Measurements from ENCODE around the gene WDFY2.

Gene WDFY2

GRCh38 chr13:51556740-51557139 is 27.5 kb upstream of the WDFY2 start:
- TF ChIP-seq SUZ12 (IDR thresholded peaks at IDR 0.05; ENCODE audit: extremely low read depth, insufficient read depth, insufficient read length) (no peak), ZNF274 (IDR thresholded peaks at IDR 0.05; ENCODE audit: low read depth, low read length) (no peak), YY1 (IDR thresholded peaks at IDR 0.05; ENCODE audit: insufficient read depth, insufficient read length) (no peak)
- no peaks in the 10 kb centered on the region for H3K36me3 ChIP-seq (ENCODE audit: insufficient read depth, insufficient read length, low read length)
- no peaks in the 10 kb centered on the region for H3K27me3 ChIP-seq (ENCODE audit: insufficient read depth, insufficient read length)
- no peaks in the 10 kb centered on the region for H3K4me1 ChIP-seq (ENCODE audit: insufficient read depth, insufficient read length)
- H3K9ac ChIP-seq (ENCODE audit: insufficient read length, low read depth) = no peak overlapping the region
- DNase-seq (ENCODE audit: low read depth, low spot score) = no peak
- H3K9me3 ChIP-seq (ENCODE audit: insufficient read depth, low read length) = no peaks in the 10 kb centered on the region
- no peak overlapping the region for H3K4me3 ChIP-seq (ENCODE audit: insufficient read length, low read depth)

- no peaks in the 10 kb centered on the region for H3K9me3 ChIP-seq (ENCODE audit: insufficient read depth, low read length)
- H3K4me1 ChIP-seq (ENCODE audit: insufficient read depth, insufficient read length) = no peaks in the 10 kb centered on the region
- DNase-seq (ENCODE audit: low read depth, low spot score) = no peak
- no peak overlapping the region for H3K4me3 ChIP-seq (ENCODE audit: insufficient read length, low read depth)
- TF ChIP-seq ZNF274 (IDR thresholded peaks at IDR 0.05; ENCODE audit: low read depth, low read length) (no peak), SUZ12 (IDR thresholded peaks at IDR 0.05; ENCODE audit: extremely low read depth, insufficient read depth, insufficient read length) (no peak), YY1 (IDR thresholded peaks at IDR 0.05; ENCODE audit: insufficient read depth, insufficient read length) (no peak)
- no peak overlapping the region for H3K9ac ChIP-seq (ENCODE audit: insufficient read length, low read depth)
- no peaks in the 10 kb centered on the region for H3K27me3 ChIP-seq (ENCODE audit: insufficient read depth, insufficient read length)
- H3K36me3 ChIP-seq (ENCODE audit: insufficient read depth, insufficient read length, low read length) = no peaks in the 10 kb centered on the region
These were observed 26.8 kb upstream of the WDFY2 start for GRCh38 chr13:51557438-51557837.

DNA sequence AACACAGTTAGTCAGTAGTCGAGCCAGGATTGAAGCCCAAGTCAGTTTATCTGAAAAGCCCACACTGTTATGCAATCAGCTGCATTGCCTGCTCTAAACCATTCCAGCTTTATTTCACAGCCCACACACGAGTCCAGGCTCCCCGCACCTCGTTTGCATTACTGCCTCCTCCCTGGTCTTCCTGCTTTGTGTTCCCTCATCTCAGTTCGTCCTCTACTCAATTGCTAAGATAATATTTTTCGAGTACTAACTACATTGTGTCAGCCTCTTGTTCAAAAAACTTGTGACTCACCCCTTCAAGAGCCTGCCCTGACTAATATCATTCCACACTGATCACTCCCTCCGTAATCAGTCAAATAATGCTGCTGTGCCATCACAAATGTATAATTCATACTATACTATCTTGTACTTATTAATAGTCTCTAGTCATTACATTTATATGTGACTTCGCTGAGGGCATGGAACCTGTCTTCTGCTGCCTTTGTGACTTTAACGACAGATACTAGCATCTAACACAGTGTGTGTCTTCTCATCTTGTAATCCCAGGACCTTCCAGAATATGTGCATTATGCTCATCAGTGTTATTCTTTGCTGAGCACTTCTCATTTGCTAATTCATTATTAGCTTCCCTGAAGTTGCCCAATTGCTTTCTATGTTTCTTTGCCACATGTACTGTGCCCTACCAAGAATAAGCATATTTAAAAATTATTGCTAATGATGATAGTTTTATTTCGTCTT is 26.2 kb upstream of the WDFY2 start:
- TF ChIP-seq SUZ12 (IDR thresholded peaks at IDR 0.05; ENCODE audit: extremely low read depth, insufficient read depth, insufficient read length) = no peak
- no peak for TF ChIP-seq ZNF274 (IDR thresholded peaks at IDR 0.05; ENCODE audit: low read depth, low read length)
- no peak for TF ChIP-seq YY1 (IDR thresholded peaks at IDR 0.05; ENCODE audit: insufficient read depth, insufficient read length)
- Histone ChIP-seq H3K4me3 (ENCODE audit: insufficient read length, low read depth) (no peak overlapping the region), H3K9me3 (ENCODE audit: insufficient read depth, low read length) (no peaks in the 10 kb centered on the region), H3K36me3 (ENCODE audit: insufficient read depth, insufficient read length, low read length) (no peaks in the 10 kb centered on the region), H3K9ac (ENCODE audit: insufficient read length, low read depth) (no peak overlapping the region), H3K27me3 (ENCODE audit: insufficient read depth, insufficient read length) (no peaks in the 10 kb centered on the region), H3K4me1 (ENCODE audit: insufficient read depth, insufficient read length) (no peaks in the 10 kb centered on the region)
- no peak for DNase-seq (ENCODE audit: low read depth, low spot score)

GRCh38 chr13:51559946-51560735 is 24.1 kb upstream of the WDFY2 start:
- DNase-seq (ENCODE audit: low read depth, low spot score) = no peak
- TF ChIP-seq ZNF274 (IDR thresholded peaks at IDR 0.05; ENCODE audit: low read depth, low read length) (no peak), YY1 (IDR thresholded peaks at IDR 0.05; ENCODE audit: insufficient read depth, insufficient read length) (no peak), SUZ12 (IDR thresholded peaks at IDR 0.05; ENCODE audit: extremely low read depth, insufficient read depth, insufficient read length) (no peak)
- H3K36me3 ChIP-seq (ENCODE audit: insufficient read depth, insufficient read length, low read length) = no peaks in the 10 kb centered on the region

GRCh38 chr13:51562011-51562671 is 22.1 kb upstream of the WDFY2 start:
- no peaks in the 10 kb centered on the region for H3K27me3 ChIP-seq (ENCODE audit: insufficient read depth, insufficient read length)

More at GRCh38 chr13:51559946-51560735, 24.1 kb upstream of the WDFY2 start:
- no peaks in the 10 kb centered on the region for H3K27me3 ChIP-seq (ENCODE audit: insufficient read depth, insufficient read length)
- no peaks in the 10 kb centered on the region for H3K9me3 ChIP-seq (ENCODE audit: insufficient read depth, low read length)
- no peak overlapping the region for H3K4me3 ChIP-seq (ENCODE audit: insufficient read length, low read depth)
- no peak overlapping the region for H3K9ac ChIP-seq (ENCODE audit: insufficient read length, low read depth)
- no peaks in the 10 kb centered on the region for H3K4me1 ChIP-seq (ENCODE audit: insufficient read depth, insufficient read length)

GRCh38 chr13:51564252-51564651 is 20.0 kb upstream of the WDFY2 start:
- H3K4me3 ChIP-seq (ENCODE audit: insufficient read length, low read depth) = no peak overlapping the region

More at GRCh38 chr13:51562011-51562671, 22.1 kb upstream of the WDFY2 start:
- TF ChIP-seq ZNF274 (IDR thresholded peaks at IDR 0.05; ENCODE audit: low read depth, low read length) (no peak), YY1 (IDR thresholded peaks at IDR 0.05; ENCODE audit: insufficient read depth, insufficient read length) (no peak), SUZ12 (IDR thresholded peaks at IDR 0.05; ENCODE audit: extremely low read depth, insufficient read depth, insufficient read length) (no peak)
- Histone ChIP-seq H3K36me3 (ENCODE audit: insufficient read depth, insufficient read length, low read length) (no peaks in the 10 kb centered on the region), H3K4me1 (ENCODE audit: insufficient read depth, insufficient read length) (no peaks in the 10 kb centered on the region), H3K4me3 (ENCODE audit: insufficient read length, low read depth) (no peak overlapping the region), H3K9me3 (ENCODE audit: insufficient read depth, low read length) (no peaks in the 10 kb centered on the region), H3K9ac (ENCODE audit: insufficient read length, low read depth) (no peak overlapping the region)
- no peak for DNase-seq (ENCODE audit: low read depth, low spot score)

More at GRCh38 chr13:51564252-51564651, 20.0 kb upstream of the WDFY2 start:
- Histone ChIP-seq H3K9ac (ENCODE audit: insufficient read length, low read depth) (no peak overlapping the region), H3K27me3 (ENCODE audit: insufficient read depth, insufficient read length) (no peaks in the 10 kb centered on the region), H3K4me1 (ENCODE audit: insufficient read depth, insufficient read length) (no peaks in the 10 kb centered on the region), H3K9me3 (ENCODE audit: insufficient read depth, low read length) (no peaks in the 10 kb centered on the region; the same call in 1 of the 2 replicates), H3K36me3 (ENCODE audit: insufficient read depth, insufficient read length, low read length) (no peaks in the 10 kb centered on the region)
- TF ChIP-seq ZNF274 (IDR thresholded peaks at IDR 0.05; ENCODE audit: low read depth, low read length) (no peak), YY1 (IDR thresholded peaks at IDR 0.05; ENCODE audit: insufficient read depth, insufficient read length) (no peak), SUZ12 (IDR thresholded peaks at IDR 0.05; ENCODE audit: extremely low read depth, insufficient read depth, insufficient read length) (no peak)
- DNase-seq (ENCODE audit: low read depth, low spot score) = no peak
